NCI-H82 treated with DMSO at 0.1 percent for 48 hours (cell line): ENCODE results near the gene TOM1.

Experiments
- DNase-seq: peaks from one replicate; lab custom pipeline; 2025; ENCODE audit not compliant: unreplicated experiment; lab: John Stamatoyannopoulos, UW

Gene TOM1

DNA sequence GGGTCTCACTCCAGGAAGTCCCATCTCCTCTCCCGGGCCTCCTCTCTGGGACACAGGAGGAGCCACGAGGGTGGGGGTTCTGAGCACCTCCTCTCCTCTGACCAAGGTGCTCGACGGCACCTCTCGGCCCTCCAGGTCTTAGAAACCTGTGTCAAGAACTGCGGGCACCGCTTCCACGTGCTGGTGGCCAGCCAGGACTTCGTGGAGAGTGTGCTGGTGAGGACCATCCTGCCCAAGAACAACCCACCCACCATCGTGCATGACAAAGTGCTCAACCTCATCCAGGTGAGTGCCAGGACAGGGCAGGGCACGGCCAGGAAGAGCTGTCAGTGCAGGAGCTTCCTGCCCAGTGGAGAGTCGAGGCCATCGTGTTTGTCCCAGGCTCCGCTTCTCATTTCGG lies 23.2 kb downstream of the TOM1 start:
- no peak for DNase-seq

- DNase-seq, result no peak
Measured at GRCh38 chr22:35323305-35323704, 23.6 kb downstream of the TOM1 start.

GRCh38 chr22:35324067-35324466 lies 24.4 kb downstream of the TOM1 start:
- no peak for DNase-seq

DNA sequence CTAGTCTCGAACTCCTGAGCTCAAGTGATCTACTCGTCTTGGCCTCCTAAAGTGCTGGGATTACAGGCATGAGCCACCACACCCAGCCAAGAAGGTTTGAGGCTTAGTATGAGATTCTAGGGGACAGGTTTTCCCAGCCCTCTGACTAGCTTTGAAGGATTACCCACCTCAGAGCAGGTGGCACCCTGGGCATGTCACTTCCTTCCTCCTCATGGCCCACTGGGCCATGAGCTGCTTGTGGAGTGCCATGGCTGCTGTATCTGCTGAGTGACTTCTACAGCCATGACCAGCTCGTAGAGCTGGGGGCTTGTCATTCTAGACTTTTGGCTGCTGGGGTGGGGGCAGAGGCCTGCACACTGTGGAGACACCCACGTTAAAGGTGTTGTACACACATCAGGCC lies 25.1 kb downstream of the TOM1 start:
- no peak for DNase-seq

GRCh38 chr22:35325209-35325608 lies 25.5 kb downstream of the TOM1 start:
- DNase-seq, result no peak

DNA sequence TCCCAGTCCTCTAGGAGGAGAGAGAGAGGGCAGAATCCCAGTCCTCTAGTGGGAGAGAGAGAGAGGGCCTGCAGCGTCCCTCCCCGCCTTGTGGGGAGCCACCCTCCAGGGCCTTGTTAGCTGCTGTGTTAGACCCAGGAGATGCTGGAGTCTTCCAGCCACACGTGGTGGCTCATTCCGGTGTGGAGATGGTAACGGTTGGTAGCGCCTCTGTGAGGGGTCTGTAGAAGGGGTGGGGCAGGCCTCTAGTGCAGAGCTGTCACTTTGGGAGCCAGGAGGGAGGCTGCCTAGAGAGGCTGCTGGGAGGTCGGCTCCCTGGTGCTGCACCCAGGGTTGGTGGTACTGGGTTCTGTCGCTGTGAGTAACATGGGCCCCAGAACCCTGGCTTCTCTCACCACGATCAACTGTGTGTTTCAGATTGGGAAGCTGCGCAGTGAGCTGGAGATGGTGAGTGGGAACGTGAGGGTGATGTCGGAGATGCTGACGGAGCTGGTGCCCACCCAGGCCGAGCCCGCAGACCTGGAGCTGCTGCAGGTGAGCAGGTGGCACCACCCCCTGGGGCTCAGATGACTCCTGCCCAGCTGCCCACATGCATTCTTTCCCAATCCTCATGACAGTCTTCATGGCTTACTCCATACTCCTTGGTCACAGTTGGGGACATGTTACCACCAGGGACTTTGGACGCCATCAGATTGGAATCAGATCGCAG lies 27.3 kb downstream of the TOM1 start:
- no peak for DNase-seq

DNA sequence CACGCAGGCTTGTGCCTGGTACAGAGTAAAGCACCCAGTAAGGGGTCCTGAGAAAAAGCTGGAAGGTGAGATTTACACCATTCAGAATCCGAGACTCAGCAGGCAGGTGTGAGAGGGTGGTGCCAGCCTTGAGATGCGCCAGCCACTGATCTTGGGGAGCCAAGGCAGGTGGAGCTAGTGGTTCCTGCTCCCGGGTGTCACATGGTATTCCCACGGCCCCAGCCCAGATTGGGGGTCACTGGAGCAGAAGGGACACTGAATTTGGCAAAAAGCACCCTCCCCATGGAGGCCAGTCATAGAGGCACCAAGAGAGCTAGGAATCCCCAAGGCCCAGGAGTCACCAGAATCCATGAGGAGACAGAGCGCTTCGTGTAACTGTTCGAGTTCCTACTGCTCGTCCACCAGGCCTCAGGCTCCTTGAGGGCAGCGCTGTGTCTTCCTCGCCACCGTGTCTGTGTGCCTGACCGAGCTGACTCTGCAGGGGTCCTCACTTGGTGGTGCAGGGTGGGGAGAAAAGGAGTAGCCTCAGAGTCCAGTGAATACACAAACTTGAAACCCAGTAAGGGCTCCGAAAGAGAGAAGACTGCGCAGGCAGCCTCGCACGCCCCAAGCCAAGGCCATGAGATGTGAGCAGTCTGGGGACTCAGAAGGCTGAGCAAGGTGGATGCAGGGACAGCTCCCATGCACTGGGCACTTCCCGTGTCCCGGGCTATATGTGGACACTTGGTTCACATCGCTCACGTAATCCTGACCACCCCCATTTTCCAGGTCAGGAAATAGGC lies 28.2 kb downstream of the TOM1 start:
- DNase-seq, result no peak

- DNase-seq, result no peak
Measured at GRCh38 chr22:35328472-35328885, 28.8 kb downstream of the TOM1 start.

DNA sequence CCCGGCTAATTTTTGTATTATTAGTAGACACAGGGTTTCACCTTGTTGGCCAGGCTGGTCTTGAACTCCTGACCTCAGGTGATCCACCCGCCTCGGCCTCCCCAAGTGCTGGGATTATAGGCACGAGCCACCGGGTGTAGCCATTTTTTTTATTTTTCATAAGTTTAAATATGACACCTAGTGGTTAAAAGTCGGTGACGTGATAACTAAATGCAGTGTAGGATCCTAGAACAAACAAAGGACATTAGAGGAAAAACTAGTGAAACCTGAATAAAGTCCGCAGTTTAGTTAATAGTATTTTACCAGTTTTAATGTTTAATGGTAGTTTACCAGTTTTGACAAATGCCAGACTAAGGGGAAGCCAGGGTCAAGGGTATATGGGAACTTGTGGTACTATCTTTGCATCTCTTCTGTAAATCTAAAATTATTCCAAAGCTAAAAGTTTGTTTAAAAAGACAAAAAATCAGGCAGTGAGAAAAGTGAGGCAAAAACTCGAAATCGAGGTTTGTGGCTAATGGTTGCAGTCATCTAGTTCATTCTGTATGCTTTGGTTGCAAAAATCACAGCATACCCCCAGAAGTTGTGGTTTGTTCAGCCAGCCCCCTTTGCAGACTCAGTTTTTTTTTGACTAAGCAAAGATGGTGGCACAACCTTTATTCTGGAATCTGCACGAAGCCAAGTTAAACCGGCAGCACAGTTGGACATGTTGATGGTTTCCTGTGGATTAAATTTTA lies 29.6 kb downstream of the TOM1 start:
- no peak for DNase-seq

GRCh38 chr22:35330258-35330861 lies 30.7 kb downstream of the TOM1 start:
- DNase-seq, result no peak

DNA sequence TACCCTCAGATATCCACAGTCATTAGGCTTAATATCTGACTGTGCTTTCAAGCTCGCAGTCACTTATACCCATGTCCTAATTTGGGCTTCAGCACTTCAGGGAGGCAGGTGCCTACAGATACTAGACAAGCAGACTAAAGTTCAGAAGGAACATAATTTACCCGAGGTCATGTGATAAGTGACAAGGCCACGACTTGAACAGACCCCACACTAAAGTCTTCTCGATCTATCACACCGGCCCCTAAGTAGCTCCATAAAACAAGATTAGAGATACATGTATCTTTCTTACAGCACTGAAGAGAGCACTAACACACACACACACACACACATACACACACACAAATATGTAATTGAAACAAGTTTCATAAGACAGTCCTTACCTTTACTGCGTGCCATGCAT lies 32.6 kb downstream of the TOM1 start:
- DNase-seq, result no peak

GRCh38 chr22:35333220-35333619 lies 33.5 kb downstream of the TOM1 start:
- DNase-seq, result no peak

- no peak for DNase-seq
Measured at GRCh38 chr22:35334004-35334403, 34.3 kb downstream of the TOM1 start.

DNA sequence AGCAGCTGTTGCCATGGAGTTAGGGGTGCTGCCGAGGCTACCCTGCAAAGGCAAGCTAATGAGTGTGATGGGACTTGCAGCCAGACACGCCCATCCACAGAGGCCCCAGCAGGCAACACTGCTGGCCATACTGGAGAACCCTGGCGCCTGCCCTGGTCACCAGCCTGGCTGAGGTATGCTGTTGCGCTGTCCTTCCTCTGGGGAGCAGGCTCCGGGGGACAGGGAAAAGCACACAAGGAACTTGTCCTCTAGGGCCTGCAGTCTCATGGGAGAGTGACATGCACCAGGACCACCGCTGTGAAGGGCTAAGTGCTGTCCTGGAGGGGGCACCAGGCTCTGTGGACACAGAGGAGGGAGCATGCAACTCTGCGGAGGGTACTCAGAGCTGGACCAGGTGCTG lies 35.8 kb downstream of the TOM1 start:
- no peak for DNase-seq

DNA sequence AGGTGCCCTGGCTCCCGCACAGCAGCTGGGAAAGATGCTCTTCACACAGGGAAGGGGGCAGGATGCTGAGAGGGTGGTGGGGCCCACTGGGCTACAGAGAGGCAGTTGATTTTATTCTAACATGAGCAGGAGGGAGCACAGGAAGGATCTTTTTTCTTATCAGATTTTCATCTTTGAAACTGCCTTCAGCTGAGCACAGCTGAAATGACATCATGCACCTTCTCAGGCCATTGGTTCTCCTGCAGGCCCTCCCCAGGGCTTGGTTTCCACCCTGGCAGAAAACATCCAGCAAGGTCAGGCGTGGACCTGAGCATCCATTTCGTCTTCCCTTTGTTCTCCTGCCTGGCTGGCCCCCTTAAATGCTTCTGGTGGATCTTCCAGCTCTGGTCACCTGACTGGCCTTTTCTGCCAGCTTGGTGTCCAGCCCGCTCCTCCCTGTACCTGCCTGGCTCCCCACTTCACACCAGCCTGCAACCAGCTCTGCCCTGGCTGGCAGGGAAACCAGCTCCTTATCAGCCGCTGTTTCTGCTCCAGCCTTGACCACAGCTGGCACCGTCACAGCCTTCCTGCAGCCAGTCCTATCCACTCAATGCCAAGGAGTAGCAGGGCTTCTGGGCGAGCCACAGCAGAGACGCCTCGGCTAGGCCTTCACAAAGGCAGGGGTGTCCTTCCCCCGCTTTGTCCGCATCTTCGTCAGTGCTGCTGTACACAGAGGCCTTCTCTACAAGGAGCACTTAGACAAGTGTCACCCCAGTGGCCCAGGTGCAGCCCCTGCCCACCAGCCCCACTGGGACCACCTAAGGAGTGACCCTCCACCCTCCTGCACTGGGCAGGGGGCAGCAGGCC lies 36.5 kb downstream of the TOM1 start:
- no peak for DNase-seq

DNA sequence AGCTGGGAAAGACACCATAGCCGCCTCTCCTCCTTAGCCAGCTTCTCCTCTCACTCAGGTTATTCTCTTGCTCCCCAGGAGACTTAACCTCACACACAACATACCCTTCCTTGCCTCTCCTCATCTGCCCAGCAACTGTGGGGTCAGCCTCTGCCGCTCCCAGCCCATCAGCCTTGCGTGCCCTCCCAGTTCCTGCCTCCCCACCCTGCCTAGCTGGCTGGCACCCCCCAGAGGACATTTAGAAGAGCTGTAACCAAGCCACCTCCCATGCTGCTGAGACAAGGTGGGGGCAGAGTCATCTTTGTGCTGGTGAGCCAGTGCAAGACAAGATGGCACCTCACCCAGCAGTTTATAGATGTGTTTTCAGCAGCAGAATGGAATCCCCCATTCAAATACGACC lies 38.2 kb downstream of the TOM1 start:
- DNase-seq, result no peak

DNA sequence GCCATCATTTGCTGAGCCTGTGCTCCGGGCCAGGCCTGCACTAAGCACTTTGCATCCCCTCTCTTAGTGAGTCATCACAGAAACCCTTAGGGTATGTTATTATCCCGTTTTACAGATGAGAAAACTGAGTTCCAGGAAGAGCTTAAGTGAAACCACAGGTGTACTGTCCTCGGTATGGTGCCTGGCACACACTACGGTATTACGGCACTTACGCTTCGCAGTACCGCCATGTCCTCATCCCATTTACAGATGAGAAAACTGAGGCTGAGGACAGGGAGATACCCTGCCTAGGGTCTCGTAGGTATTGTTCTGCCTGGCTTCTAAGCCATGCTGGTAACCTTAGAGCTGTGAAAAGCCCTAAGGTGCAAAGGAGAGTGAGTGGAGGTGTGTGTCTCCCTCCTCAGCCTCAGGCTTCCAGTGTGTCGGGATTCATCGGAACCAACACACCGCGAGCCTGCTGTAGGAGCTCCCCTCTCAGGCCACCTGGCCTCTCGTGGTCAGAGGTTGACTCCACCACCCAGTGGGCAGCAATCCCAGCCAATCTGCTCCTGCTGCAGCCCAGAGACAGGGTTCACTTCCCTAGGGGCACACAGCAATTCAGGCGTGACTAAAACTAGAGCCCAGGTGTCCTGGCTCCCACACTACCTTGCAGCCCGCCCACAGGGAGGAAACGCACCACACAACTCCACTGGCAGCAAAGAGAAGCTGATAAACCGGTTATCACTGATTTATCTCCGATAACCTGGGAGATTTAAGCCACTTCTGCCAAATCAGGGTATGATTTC lies 41.6 kb downstream of the TOM1 start:
- no peak for DNase-seq

DNA sequence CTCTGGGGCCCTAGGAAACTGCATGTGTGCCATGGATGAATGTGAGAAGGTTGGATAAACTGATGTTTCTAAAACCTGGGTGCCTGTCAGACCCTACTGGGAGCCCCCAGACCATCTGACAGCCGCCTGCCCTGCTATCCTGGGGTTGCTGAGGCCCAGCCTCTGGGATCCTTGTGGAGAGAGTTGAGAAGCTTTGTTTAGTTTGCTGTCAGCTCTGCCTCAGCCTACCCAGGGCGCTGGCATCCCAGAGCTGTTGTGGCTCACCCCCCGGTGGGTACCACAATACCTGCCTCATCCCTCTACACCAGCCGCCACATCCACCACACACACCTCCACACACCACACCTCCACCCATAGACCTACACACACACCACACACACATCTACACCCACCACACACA lies 42.7 kb downstream of the TOM1 start:
- no peak for DNase-seq

- DNase-seq, result no peak
Measured at GRCh38 chr22:35343664-35344550, 44.2 kb downstream of the TOM1 start.
